OCI-LY7 (cell line): ENCODE data around the gene OPRM1. TPM values are rescaled to one million over a fixed set of nuclear protein-coding genes. Genes with fewer than 3 reads are reported as not detected.

Experiments used
- BruUV-seq: library from RNA; stranded (reverse); fragments of 400-500 nt; replicated peaks from 2 replicates; lab custom pipeline; 2021; lab: Mats Ljungman, UMichigan
- CTCF ChIA-PET: fragments of 300-600 bp; sonication (Branson Sonifier 250); formaldehyde crosslinking; loops from one replicate; lab custom pipeline; 2022; ENCODE audit warnings: antibody characterized with exemption; ENCODE audit not compliant: unreplicated experiment; lab: Charles Lee
- POLR2A ChIA-PET: fragments of 300-600 bp; sonication (Branson Sonifier 250); formaldehyde crosslinking; loops from one replicate; lab custom pipeline; 2022; ENCODE audit warnings: antibody characterized with exemption; lab: Charles Lee
- DNase-seq: peaks from one replicate; pipeline ENCODE4 v3.0.0-alpha.2; 2015; ENCODE audit warnings: low spot score
- H2AFZ ChIP-seq: fragments of 200-600 bp; sonication (generic), shearing (Covaris generic); 2 replicates; pipeline ENCODE4 v1.6.1; 2014; ENCODE audit warnings: mild to moderate bottlenecking, antibody characterized with exemption, low read length, moderate library complexity
- H3K27ac ChIP-seq: fragments of 200-600 bp; sonication (generic); 2 replicates; pipeline ENCODE4 v1.5.1; 2014; ENCODE audit warnings: mixed run types, low read depth, mild to moderate bottlenecking, moderate library complexity, low read length, inconsistent platforms; ENCODE audit not compliant: poor library complexity, severe bottlenecking
- H3K36me3 ChIP-seq: fragments of 200-600 bp; sonication (generic); 2 replicates; pipeline ENCODE4 v1.6.1; 2014; ENCODE audit warnings: mild to moderate bottlenecking, antibody characterized with exemption, low read length, moderate library complexity, mixed read lengths; ENCODE audit not compliant: insufficient read depth
- H3K4me1 ChIP-seq: fragments of 200-600 bp; sonication (generic); 2 replicates; pipeline ENCODE4 v1.5.1; 2014; ENCODE audit warnings: mild to moderate bottlenecking, low read length; ENCODE audit not compliant: insufficient read depth, poor library complexity, severe bottlenecking
- H3K4me2 ChIP-seq: fragments of 200-600 bp; sonication (generic); 2 replicates; pipeline ENCODE4 v1.6.1; 2014; ENCODE audit warnings: mild to moderate bottlenecking, low read length
- H3K4me3 ChIP-seq: fragments of 200-600 bp; sonication (generic); 2 replicates; pipeline ENCODE4 v1.5.1; 2014; ENCODE audit warnings: mild to moderate bottlenecking, low read depth, low read length; ENCODE audit not compliant: poor library complexity, severe bottlenecking
- H3K79me2 ChIP-seq: fragments of 200-600 bp; sonication (generic); 2 replicates; pipeline ENCODE4 v1.6.1; 2016; ENCODE audit warnings: low read depth, mild to moderate bottlenecking, low read length, moderate library complexity, mixed read lengths; ENCODE audit not compliant: insufficient read depth
- H3K9me2 ChIP-seq: fragments of 200-600 bp; sonication (generic); 2 replicates; pipeline ENCODE4 v1.6.1; 2016; ENCODE audit warnings: mild to moderate bottlenecking, low read length, mixed read lengths; ENCODE audit not compliant: insufficient read depth
- H3K9me3 ChIP-seq: fragments of 200-600 bp; sonication (generic); 2 replicates; pipeline ENCODE4 v1.6.1; 2014; ENCODE audit warnings: mild to moderate bottlenecking, mixed run types, low read length, mixed read lengths
- H4K20me1 ChIP-seq: fragments of 200-600 bp; sonication (generic); 2 replicates; pipeline ENCODE4 v1.6.1; 2014; ENCODE audit warnings: mild to moderate bottlenecking, antibody characterized with exemption, low read length, moderate library complexity, mixed read lengths; ENCODE audit not compliant: insufficient read depth
- CTCF ChIP-seq: fragments of 200-600 bp; sonication (generic); conservative IDR thresholded peaks from 2 replicates; pipeline ENCODE4 v1.5.1; 2014; ENCODE audit warnings: mild to moderate bottlenecking, antibody characterized with exemption, low read length, moderate library complexity, mixed read lengths
- EZH2phosphoT487 ChIP-seq: fragments of 200-600 bp; sonication (generic); IDR thresholded peaks from 2 replicates; pipeline ENCODE4 v1.6.1; 2018; ENCODE audit warnings: low read depth, borderline replicate concordance, mild to moderate bottlenecking, mixed run types, antibody characterized with exemption, low read length, moderate library complexity, mixed read lengths
- intact Hi-C: fragments of 100-400 bp; cut with micrococcal nuclease; formaldehyde crosslinking; loops from one replicate; pipeline ENCODE4 v1.10.0; 2022; ENCODE audit not compliant: unreplicated experiment
- total RNA-seq, 2 experiments: library from RNA; depleted of rRNA in 1 of 2; stranded (reverse); fragments of >200 nt in 1 of 2; shearing (Covaris generic) in 1 of 2; gene quantifications; 2 replicates each; pipeline ENCODE4 v1.2.3, GENCODE V29; 2014 to 2022

Gene OPRM1
- total RNA-seq, 2 experiments from 2014 or later, result not detected

GRCh38 chr6:154017786-154018185, 21.3 kb upstream of the OPRM1 start:
- ChIA-PET CTCF (no interaction called here), POLR2A (no interaction called here)
- Histone ChIP-seq H2AFZ (no peak overlapping the region), H3K27ac (no peak overlapping the region), H3K4me1 (no peaks in the 10 kb centered on the region), H3K36me3 (no peaks in the 10 kb centered on the region), H4K20me1 (no peaks in the 10 kb centered on the region), H3K9me3 (no peaks in the 10 kb centered on the region), H3K79me2 (no peaks in the 10 kb centered on the region), H3K9me2 (no peaks in the 10 kb centered on the region), H3K4me2 (no peak overlapping the region), H3K4me3 (no peak overlapping the region)
- no TSS peak for BruUV-seq
- intact Hi-C loops, result no loop called here
- TF ChIP-seq CTCF, result no peak
- TF ChIP-seq EZH2phosphoT487, result no peak
- no peak for DNase-seq

- Histone ChIP-seq H3K4me1 (no peaks in the 10 kb centered on the region), H3K9me2 (no peaks in the 10 kb centered on the region), H3K36me3 (no peaks in the 10 kb centered on the region), H3K4me2 (no peak overlapping the region), H2AFZ (no peak overlapping the region), H3K27ac (no peak overlapping the region), H3K9me3 (no peaks in the 10 kb centered on the region), H3K4me3 (no peak overlapping the region), H3K79me2 (no peaks in the 10 kb centered on the region), H4K20me1 (no peaks in the 10 kb centered on the region)
- ChIA-PET CTCF (no interaction called here), POLR2A (interaction anchor here (0.6 kb wide), 1 partner anchor 19 kb away, joined by 3 read pairs; no protein-coding TSS in a partner anchor)
- intact Hi-C loops, result no loop called here
- BruUV-seq, result no TSS peak
- no peak for TF ChIP-seq CTCF
- TF ChIP-seq EZH2phosphoT487, result no peak
- DNase-seq, result no peak
Observed at GRCh38 chr6:154030646-154031045, 8.4 kb upstream of the OPRM1 start.

GRCh38 chr6:154041001-154041400, 2.0 kb downstream of the OPRM1 start:
- ChIA-PET POLR2A (no interaction called here), CTCF (no interaction called here)
- H3K9me3 ChIP-seq, result no peaks in the 10 kb centered on the region
- H2AFZ ChIP-seq, result no peak overlapping the region
- H3K79me2 ChIP-seq, result no peaks in the 10 kb centered on the region
- no peak overlapping the region for H3K4me2 ChIP-seq
- BruUV-seq, result no TSS peak
- no peaks in the 10 kb centered on the region for H3K36me3 ChIP-seq
- TF ChIP-seq CTCF (no peak), EZH2phosphoT487 (no peak)
- no peak overlapping the region for H3K4me3 ChIP-seq
- no peak for DNase-seq
- H4K20me1 ChIP-seq, result no peaks in the 10 kb centered on the region
- H3K4me1 ChIP-seq, result no peaks in the 10 kb centered on the region
- no peaks in the 10 kb centered on the region for H3K9me2 ChIP-seq
- intact Hi-C loops, result no loop called here
- H3K27ac ChIP-seq, result no peak overlapping the region
